HG03060 (cell line): Measurements from ENCODE around the gene RGMA.
"Not testable (repeated sequence)": the region's sequence is repeated elsewhere in the genome, so short reads cannot be mapped to it uniquely, and the experiment has no call there.

Experiments
- ATAC-seq: cut with Tn5 transposase; IDR thresholded peaks from one replicate; pipeline ENCODE4 v1.9.1; 2021; ENCODE audit warnings: low read depth, moderate number of reproducible peaks; ENCODE audit not compliant: unreplicated experiment

Gene RGMA

GRCh38 chr15:93049914-93050578, 39.0 kb downstream of the RGMA start:
- ATAC-seq, result no peak

GRCh38 chr15:93049233-93049632, 39.8 kb downstream of the RGMA start:
- ATAC-seq, result no peak

GRCh38 chr15:93048759-93049161, 40.3 kb downstream of the RGMA start:
- no peak for ATAC-seq

GRCh38 chr15:93048426-93048721, 40.6 kb downstream of the RGMA start:
- ATAC-seq, result no peak

GRCh38 chr15:93047621-93048425, 41.2 kb downstream of the RGMA start:
- no peak for ATAC-seq

GRCh38 chr15:93046721-93047120, 42.3 kb downstream of the RGMA start:
- ATAC-seq, result no peak

DNA sequence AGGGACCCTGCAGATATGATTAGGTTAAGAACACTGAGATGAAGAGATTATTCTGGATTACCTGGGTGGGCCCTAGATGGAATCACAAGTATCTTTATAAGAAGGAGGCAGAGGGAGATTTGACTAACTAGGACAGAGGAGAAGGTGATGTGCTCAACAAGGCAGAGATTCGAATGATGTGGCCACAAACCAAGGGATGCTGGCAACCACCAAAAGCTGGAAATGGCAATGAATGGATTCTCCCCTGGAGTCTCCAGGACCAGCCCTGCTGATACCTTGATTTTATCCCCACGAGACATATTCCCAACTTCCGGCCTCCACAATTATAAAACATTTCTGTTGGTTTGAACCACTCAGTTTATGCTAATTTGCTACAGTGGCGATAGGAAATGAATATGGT, 42.9 kb downstream of the RGMA start:
- no peak for ATAC-seq

GRCh38 chr15:93045191-93045785, 43.7 kb downstream of the RGMA start:
- ATAC-seq, result no peak

DNA sequence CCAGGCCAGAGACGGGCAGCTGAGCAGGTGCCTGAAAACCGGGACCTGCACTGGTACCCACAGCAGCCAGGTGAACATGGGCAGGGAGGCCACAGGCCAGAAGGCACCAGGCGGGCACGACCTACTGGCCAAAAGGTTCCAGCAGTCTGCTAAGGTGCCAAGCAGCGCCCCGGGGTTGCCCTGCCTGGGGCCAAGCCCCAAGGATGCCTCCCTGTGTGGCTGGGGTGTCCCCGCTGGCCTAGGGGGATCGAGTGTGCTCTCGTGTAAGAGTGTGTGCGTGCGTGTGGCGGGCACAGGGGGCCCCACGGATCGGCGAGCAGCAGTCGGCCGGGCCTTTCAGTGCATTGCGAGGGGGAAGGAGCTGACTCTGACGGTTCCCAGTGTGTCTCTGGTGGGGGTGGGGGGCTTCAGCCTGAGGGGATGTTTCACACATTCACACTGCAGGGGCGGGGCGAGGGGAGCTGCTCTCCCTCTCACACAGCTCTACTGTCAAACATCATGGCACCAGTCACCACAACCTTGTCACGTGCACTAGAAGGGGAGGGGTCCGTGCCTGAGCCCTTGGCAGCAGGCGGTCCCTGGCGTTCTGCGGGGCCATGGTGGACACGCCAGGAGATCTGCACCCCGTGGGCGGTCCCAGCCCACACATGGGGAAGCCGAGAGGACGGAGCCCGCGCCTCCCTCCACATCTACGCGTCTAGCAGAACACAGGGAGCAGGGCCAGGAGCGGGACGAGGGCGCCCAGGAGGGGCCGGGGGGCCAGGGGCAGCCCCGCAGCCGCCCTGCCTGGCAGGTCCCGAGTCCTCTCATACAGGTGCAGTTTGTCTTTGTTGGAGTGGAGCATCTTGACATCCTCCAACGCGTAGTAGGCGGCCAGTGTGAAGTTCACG, 44.5 kb downstream of the RGMA start:
- no peak for ATAC-seq

- ATAC-seq, result no peak
These were observed 45.2 kb downstream of the RGMA start for GRCh38 chr15:93043621-93044300.

- ATAC-seq, result no peak
These were observed 46.2 kb downstream of the RGMA start for GRCh38 chr15:93042691-93043378.

GRCh38 chr15:93042211-93042610, 46.8 kb downstream of the RGMA start:
- no peak for ATAC-seq

GRCh38 chr15:93041159-93041547, 47.9 kb downstream of the RGMA start:
- ATAC-seq, result no peak

DNA sequence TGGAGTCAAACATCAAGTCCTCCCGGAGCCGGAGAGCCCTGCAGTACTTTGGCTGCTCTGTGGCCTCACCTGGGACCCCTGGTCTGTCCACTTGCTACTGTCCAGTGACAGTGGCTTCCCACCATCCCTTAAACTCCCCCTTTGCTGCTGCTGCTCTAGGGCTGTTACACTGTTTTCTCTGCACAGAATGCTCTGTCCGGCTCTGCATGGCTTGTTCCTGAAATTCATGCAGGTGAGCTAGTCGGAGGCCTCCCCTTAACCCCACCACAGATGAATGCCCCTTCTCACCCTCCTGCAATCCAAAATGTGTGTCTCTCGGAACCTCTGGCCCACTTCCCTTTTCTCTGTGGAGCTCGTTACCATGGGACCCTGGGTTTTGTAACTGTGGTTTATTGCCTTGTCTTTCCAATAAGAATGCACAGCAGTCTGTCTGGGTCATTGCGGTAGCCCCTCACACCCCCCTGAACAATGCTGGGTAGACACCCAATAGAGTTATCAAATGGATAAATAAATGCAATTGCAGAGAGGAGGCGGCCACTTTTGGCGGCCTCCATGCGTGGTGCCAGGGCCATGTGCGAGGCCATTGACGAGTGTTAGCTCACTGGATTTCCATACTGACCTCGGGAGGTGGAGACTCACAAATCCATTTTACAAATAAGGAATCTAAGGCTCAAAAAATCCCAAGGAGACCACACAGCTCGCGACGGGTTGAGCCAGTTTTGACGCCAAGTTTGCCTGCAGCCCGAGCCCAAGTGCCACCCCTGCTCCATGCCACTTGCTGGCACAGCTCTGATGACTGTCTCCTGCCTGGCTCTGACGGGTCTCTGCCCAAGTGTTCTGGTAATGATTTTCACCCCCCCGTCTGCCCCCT, 48.5 kb downstream of the RGMA start:
- no peak for ATAC-seq

- ATAC-seq, result not testable (repeated sequence)
These were observed 49.3 kb downstream of the RGMA start for GRCh38 chr15:93039562-93040287.

DNA sequence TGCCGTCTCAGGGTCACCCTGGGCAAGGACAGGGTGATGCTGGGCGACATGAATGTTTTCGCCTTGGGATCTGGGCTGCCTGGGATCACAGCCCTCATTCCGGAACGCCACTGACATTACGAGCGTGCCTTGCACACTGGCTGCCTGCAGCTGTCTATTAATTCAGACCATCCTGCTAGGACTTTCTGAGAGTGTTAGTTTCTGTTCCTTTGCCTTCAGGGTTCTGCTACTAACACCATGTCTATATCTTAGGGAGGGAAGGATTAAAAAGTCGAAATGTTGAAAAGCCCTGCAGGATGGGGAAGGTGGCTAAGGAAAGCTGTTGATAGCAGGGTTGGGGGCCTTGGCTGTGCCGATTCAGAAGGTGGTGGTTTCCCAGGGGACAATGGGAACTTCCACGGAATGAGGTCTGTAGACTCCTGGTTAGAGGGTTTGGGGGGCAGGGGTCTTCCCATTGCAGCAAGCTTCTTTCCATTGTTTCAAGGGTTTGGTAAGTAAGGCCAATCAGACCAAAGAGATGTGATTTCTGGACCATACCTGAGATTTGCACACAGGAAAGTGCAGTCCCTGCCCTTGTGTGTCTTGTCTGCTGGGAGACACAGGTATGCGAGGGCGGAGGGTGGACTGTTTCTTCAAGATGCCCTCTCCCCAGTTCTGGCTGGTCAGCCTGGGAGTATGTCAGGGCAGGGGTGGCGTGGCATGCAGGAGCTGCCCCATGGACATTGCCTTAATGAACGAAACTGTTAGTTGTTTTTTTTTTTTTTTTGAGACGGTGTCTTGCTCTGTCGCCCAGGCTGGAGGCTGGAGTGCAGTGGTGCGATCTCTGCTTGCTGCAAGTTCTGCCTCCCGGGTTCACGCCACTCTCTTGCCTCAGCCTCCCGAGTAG, 50.9 kb downstream of the RGMA start:
- no peak for ATAC-seq
